Osteocyte (in vitro differentiated cells): ENCODE measurements around the gene TBX20. TPM values are rescaled to one million over a fixed set of nuclear protein-coding genes. Genes with fewer than 3 reads are reported as not detected.

Experiments used
- DNase-seq: peaks from one replicate; pipeline ENCODE4 v3.0.0; 2021; ENCODE audit warnings: mixed read lengths; ENCODE audit not compliant: unreplicated experiment; ENCODE audit errors: extremely low spot score
- H3K27ac Mint-ChIP-seq: one replicate; pipeline ENCODE4 v1.8.0; 2021; ENCODE audit warnings: mild to moderate bottlenecking, mixed read lengths; ENCODE audit not compliant: unreplicated experiment
- H3K27me3 Mint-ChIP-seq: one replicate; pipeline ENCODE4 v1.8.0; 2021; ENCODE audit warnings: mixed read lengths; ENCODE audit not compliant: unreplicated experiment
- H3K36me3 Mint-ChIP-seq: one replicate; pipeline ENCODE4 v1.8.0; 2021; ENCODE audit warnings: mixed read lengths; ENCODE audit not compliant: unreplicated experiment
- H3K4me1 Mint-ChIP-seq: one replicate; pipeline ENCODE4 v1.8.0; 2021; ENCODE audit warnings: mixed read lengths; ENCODE audit not compliant: unreplicated experiment
- H3K4me3 Mint-ChIP-seq: one replicate; pipeline ENCODE4 v1.8.0; 2021; ENCODE audit warnings: mild to moderate bottlenecking, moderate library complexity, mixed read lengths; ENCODE audit not compliant: unreplicated experiment
- H3K9me3 Mint-ChIP-seq: one replicate; pipeline ENCODE4 v1.8.0; 2021; ENCODE audit warnings: mixed read lengths; ENCODE audit not compliant: unreplicated experiment
- long read RNA-seq: library from polyadenylated mRNA; unstranded; transcript quantifications from one replicate; pipeline ENCODE4 v2.0.0, GENCODE V29; 2021
- total RNA-seq: library from RNA; stranded (reverse); gene quantifications from 2 replicates; pipeline ENCODE4 v1.2.1, GENCODE V29; 2021
- TF ChIP-seq, protein P1 (sequence below): fragments of 200-600 bp; sonication (generic); IDR thresholded peaks from 2 replicates; pipeline ENCODE4 v1.5.0; 2021; ENCODE audit warnings: antibody characterized with exemption, mild to moderate bottlenecking, moderate library complexity

The TBX20 gene, protein sequence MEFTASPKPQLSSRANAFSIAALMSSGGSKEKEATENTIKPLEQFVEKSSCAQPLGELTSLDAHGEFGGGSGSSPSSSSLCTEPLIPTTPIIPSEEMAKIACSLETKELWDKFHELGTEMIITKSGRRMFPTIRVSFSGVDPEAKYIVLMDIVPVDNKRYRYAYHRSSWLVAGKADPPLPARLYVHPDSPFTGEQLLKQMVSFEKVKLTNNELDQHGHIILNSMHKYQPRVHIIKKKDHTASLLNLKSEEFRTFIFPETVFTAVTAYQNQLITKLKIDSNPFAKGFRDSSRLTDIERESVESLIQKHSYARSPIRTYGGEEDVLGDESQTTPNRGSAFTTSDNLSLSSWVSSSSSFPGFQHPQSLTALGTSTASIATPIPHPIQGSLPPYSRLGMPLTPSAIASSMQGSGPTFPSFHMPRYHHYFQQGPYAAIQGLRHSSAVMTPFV
- total RNA-seq: not detected in 2 replicates
- long read RNA-seq, partial matches to known transcripts: 0 of 1 reads
- long read RNA-seq, other reads (novel, unspliced or antisense): 1 of 1 reads

DNA sequence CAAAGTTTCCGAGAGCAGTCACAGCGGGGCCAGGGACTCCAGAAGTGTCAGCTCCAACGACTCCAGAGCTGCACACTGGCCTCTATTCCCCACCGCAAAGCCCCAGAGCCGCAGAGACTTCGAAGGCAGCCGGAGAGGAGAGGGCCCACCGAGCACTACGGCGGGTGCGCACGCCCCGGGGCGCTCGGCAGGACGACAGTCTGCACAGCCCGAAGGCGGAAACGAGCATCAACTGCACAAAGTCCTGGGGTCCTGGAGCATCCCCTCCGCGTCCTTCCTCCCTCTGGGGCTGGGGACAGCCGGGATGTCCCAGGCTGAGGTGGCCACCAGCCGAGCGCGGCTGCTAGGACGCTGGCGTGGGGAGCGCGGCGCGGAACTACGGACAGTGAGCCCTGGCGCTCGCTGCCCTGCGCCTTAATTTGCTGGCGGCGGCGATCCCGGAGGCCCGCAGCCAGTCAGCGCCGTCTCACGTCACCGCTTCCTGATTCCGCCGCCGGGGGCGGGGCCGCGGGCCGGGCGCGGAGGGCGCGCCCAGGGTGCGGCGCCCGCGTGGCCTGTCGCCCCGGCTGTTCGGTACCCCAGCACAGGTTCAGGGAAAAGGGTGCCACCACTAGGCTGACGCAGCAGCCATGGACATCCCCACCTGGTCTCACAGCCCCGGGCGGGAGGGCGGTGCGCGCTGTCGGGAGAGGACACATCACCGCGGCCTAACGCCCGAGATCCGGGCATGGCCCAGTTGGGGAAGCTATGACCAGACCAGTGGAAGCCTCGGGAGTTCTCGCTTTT, at the start of gene TBX20:
TBX20 (minus strand) TSS at position 391 of the 786 bp plus-strand sequence. CDS start 480 bp downstream, outside the sequence.
- Mint-ChIP-seq H3K4me1 (peaks cover 11% of the 10 kb centered on the region), H3K9me3 (no peaks in the 10 kb centered on the region), H3K4me3 (peak within 1 kb of the TSS; percentile 61), H3K27me3 (peaks cover 90% of the 10 kb centered on the region), H3K27ac (no peak within 1 kb of the TSS), H3K36me3 (peaks cover 3% of the 10 kb centered on the region)
- TF ChIP-seq, protein P1, sequence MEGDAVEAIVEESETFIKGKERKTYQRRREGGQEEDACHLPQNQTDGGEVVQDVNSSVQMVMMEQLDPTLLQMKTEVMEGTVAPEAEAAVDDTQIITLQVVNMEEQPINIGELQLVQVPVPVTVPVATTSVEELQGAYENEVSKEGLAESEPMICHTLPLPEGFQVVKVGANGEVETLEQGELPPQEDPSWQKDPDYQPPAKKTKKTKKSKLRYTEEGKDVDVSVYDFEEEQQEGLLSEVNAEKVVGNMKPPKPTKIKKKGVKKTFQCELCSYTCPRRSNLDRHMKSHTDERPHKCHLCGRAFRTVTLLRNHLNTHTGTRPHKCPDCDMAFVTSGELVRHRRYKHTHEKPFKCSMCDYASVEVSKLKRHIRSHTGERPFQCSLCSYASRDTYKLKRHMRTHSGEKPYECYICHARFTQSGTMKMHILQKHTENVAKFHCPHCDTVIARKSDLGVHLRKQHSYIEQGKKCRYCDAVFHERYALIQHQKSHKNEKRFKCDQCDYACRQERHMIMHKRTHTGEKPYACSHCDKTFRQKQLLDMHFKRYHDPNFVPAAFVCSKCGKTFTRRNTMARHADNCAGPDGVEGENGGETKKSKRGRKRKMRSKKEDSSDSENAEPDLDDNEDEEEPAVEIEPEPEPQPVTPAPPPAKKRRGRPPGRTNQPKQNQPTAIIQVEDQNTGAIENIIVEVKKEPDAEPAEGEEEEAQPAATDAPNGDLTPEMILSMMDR: no peak
- no peak for DNase-seq

DNA sequence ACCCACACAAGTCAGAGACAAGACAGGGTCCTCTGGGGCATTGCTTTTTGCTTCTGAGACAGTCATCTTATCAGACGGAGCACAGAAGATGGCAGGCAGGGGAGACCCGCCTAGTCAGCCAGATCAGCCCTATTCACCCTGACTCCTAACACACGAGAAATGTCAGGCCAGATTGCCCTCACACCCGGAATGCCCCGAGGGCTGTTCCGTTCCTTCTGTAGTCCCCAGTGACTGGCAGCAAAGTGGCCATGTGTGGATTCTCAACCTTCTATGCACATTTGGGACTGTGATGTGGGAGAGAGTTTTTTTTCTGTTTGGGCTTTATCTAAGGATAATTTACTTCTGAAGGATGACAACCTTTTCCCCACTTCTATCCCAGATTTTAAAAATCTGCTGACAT, 35.5 kb upstream of the TBX20 start:
- H3K4me1 Mint-ChIP-seq: no peaks in the 10 kb centered on the region

DNA sequence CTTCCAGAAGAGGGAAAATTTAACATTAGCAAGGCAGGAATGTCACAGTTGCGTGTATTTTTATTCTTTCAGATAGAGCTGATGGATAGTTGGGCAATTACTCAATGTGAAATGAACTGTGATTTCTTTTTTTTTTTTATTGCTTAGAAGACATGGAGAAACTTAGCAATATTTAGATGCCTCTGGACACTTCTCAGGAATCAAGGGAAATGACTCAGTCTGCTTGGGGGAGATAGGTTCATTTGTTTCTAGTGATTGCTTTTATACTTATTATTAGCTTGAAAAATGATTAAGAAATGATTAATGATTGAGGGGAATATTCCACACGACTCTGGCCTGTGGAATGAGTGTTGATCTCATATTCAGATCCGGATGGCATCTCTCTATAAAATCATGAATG, 33.1 kb upstream of the TBX20 start:
- no peak overlapping the region for H3K27ac Mint-ChIP-seq
- no peak overlapping the region for H3K4me3 Mint-ChIP-seq
- H3K27me3 Mint-ChIP-seq: peaks cover 10% of the 10 kb centered on the region
- H3K36me3 Mint-ChIP-seq: no peaks in the 10 kb centered on the region
- TF ChIP-seq, protein P1: no peak
- no peaks in the 10 kb centered on the region for H3K9me3 Mint-ChIP-seq
- DNase-seq: no peak
- no peaks in the 10 kb centered on the region for H3K4me1 Mint-ChIP-seq

More for the DNA sequence above, 35.5 kb upstream of the TBX20 start:
- no peak for DNase-seq
- Mint-ChIP-seq H3K9me3 (no peaks in the 10 kb centered on the region), H3K36me3 (no peaks in the 10 kb centered on the region), H3K27me3 (peaks cover 10% of the 10 kb centered on the region), H3K4me3 (no peak overlapping the region), H3K27ac (no peak overlapping the region)
- TF ChIP-seq, protein P1: no peak

DNA sequence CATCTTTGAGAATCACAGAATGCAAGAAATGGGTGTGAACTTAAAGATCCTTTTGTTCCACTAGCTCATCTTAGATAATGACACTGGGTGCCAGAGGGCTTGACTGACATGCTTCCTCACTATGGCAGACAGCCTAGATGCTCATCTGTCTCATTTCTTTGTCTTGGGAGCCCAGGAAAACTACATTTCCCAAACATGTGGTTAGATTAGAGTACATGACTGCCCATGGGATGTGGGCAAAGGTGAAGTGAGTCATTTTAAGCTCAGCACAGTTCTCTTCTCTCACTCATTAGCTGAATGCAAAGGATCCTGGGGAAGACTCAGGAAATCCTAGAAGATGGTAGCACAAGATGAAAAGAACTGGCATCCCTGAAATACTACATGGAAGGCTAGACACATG, 32.5 kb upstream of the TBX20 start:
- H3K4me3 Mint-ChIP-seq: no peak overlapping the region
- TF ChIP-seq, protein P1: no peak
- H3K9me3 Mint-ChIP-seq: no peaks in the 10 kb centered on the region
- H3K27ac Mint-ChIP-seq: no peak overlapping the region
- no peaks in the 10 kb centered on the region for H3K36me3 Mint-ChIP-seq
- H3K4me1 Mint-ChIP-seq: no peaks in the 10 kb centered on the region
- no peak for DNase-seq
- peaks cover 11% of the 10 kb centered on the region for H3K27me3 Mint-ChIP-seq

DNA sequence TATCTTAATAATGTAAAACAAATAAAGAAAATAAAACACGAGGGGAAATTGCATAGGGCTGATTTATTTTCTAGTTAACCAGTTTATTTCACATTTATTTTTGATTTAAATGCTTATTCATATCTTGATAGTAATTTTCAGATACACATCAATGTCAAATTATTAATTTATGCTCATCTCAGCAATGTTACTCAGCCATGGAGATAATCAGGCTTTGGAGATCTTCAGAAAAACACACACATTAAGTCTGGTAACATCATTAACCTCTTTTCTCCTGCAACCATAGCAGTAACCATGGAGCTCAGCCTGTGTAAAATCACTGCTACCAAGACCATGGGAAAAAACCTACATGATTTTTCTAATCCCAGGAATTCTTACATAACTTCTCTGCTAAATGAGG, 31.9 kb upstream of the TBX20 start:
- Mint-ChIP-seq H3K27ac (no peak overlapping the region), H3K4me3 (no peak overlapping the region), H3K36me3 (no peaks in the 10 kb centered on the region), H3K27me3 (peaks cover 11% of the 10 kb centered on the region), H3K4me1 (no peaks in the 10 kb centered on the region), H3K9me3 (no peaks in the 10 kb centered on the region)
- DNase-seq: no peak
- TF ChIP-seq, protein P1: no peak
